GM19467 (cell line): Measurements from ENCODE around the gene MAU2.

Source experiments
- ATAC-seq: cut with Tn5 transposase; IDR thresholded peaks from one replicate; pipeline ENCODE4 v1.9.1; 2021; ENCODE audit warnings: mild to moderate bottlenecking, moderate library complexity; ENCODE audit not compliant: unreplicated experiment

Gene MAU2

GRCh38 chr19:19305066-19305465 lies 15.6 kb upstream of the MAU2 start:
- ATAC-seq, result no peak

GRCh38 chr19:19305696-19306095 lies 14.9 kb upstream of the MAU2 start:
- no peak for ATAC-seq

- ATAC-seq, result no peak
These were observed 14.4 kb upstream of the MAU2 start for GRCh38 chr19:19306191-19306590.

GRCh38 chr19:19308373-19308772 lies 12.3 kb upstream of the MAU2 start:
- no peak for ATAC-seq

DNA sequence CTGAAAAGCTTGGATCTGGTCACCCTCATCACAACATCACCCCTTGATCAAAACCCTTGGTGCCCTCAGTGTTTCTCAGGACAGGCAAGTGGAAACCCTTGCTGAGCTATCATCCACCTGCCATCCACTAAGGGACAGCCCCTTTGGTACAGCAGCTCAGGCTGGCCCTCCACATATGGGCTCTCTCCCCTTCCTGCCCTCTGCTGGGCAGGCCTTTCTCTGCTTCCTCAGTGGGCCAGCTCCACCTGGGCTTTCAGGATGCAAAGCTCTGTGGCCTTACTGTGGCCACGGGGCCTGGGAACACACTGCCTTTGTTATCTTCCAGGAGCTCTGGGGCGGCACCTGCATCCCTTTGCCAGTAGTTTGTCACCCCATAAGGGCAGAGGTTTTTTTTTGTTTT lies 5.2 kb upstream of the MAU2 start:
- no peak for ATAC-seq

GRCh38 chr19:19316082-19316481 lies 4.5 kb upstream of the MAU2 start:
- no peak for ATAC-seq

- no peak for ATAC-seq
These were observed 783 bp upstream of the MAU2 start for GRCh38 chr19:19319732-19320360.

DNA sequence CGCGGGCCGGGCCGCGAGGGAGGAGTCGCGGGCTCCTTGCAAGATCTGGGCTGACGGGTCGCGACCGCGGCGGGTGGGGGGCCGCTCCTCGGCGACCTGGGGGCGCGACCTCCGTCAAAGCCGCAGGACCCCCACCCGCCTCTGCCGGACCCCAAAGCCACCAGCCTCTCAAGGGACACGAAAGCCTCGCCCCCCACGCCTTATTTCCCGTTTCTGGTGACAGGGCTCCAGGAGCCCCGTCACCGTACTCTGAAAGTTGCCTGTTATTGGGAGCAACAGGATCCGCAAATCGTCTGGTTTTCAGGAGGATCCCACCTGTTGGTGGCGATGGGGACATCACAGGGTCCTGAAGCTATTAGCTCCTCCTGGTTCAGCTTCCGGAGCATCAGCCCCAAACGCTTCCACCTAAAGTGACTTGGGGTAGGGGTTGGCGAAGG lies 530 bp downstream of the MAU2 start:
- peak; percentile 7 for ATAC-seq

GRCh38 chr19:19324059-19324770 lies 3.6 kb downstream of the MAU2 start:
- no peak for ATAC-seq

GRCh38 chr19:19327672-19328071 lies 7.0 kb downstream of the MAU2 start:
- ATAC-seq, result no peak

DNA sequence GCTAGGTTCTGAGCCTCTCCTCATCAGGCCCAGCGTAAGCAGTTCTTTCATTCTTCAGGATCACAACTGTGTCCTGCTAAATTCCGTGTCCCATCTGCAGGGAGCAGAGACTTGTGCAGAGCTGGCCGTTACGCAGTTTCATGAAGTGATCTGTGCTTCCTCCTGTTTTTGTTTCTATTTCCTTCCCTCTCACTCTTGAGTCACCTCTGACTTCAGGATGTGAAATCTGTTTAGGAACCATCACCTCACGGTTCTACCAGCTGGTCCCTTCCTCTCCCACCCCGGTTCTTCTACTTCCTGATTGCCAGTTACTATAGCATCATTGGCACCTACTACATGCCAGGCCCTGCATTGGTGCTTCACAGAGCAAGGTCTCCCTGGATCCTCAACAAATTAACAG lies 8.5 kb downstream of the MAU2 start:
- ATAC-seq, result no peak

DNA sequence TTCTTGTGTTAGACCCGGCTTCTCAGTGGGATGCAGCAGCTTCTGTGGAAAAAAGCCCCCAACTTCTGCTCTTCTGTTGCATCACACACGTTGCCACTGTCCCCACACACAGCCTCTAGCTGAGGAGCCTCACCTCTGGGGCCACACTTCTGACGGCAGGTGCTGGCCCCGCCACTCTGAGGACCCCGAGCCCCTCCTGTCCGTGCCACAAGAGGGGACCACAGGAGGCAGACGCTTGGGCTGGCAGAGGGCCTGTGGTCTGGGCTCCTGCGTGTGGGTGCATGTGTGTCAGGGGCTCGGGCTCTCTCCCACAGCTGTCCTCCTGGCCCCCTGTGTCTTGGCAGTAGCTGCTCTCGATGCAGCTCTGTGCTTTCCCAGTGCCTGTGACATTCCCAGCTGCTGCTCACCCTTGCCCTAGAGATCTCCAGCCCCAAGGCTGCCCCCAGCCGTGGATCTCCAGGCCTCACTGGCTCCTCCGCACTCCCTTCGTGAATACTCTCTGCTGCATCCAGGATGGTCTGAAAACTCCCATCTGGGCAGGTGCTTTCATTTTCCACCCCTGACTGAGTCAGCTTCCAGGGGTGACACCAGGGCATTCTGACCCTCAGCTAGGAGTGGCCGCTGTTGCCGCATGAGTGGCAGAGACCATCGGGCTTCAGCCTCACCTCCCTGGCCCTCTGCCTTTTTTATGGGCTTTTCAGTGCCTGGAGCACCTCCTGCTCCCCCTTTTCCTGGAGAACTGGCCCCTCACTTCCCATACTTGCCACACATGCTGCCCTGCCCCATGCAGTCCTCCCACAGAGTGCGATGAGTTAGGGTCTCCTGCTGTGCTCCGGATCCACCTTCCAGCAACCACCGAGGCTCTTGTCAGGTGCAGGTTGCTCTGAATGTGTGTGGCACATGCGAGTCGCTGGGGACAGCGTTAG lies 13.7 kb downstream of the MAU2 start:
- no peak for ATAC-seq

DNA sequence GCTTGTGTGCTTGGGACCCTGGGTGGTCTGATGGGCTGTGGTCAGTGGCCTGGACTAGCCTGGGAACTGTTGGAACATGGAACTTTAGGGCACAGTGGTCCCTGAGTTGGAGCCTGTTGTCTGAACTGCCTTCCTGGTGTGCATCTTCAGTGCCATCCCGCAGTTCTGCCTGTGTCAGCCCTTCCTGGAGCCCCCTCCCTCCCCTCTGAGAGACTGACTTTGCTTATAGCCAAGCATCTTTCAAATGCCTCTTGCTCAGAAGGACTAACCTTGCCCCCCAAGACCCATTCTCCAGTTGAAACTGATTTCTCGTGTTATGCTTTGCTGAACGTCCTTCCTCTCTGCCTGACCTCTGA lies 14.3 kb downstream of the MAU2 start:
- no peak for ATAC-seq

GRCh38 chr19:19335408-19336158 lies 15.0 kb downstream of the MAU2 start:
- no peak for ATAC-seq

DNA sequence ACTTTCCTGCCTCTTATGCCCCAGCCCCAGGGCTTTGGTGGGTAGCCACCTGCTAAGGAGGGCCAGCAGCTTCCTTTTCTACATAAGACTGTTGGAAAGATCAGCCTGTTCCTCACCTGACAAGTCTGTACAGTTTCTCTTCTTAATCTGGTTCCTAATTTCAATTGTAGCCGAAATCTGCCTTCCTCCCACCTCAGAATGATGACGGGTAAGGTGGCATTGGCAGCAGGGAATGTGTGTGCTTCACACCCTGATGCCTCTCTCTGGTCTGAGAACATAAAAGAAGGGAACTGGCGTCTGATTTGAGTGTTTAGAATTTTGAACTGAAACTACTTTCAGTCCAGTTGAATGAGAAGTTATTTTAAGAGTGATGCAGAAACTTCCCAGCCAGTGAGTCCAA lies 16.0 kb downstream of the MAU2 start:
- ATAC-seq, result no peak

DNA sequence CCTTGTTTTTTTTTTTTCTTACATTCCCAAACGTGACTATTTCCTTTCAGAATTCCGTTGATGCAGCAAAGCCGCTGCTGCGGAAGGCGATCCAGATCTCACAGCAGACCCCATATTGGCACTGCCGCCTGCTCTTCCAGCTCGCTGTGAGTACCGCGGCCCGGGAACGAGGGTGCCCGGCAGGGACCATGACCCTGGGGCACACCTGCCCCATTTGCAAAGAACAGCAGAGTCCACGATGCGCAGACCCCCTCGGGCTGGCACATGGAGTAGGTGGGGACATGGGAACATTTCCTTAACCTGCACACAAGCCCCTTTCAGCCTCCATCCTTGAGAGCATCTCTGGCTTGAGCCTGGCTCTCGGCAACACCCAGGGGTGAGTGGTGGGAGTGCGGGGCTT lies 16.5 kb downstream of the MAU2 start:
- ATAC-seq, result no peak

DNA sequence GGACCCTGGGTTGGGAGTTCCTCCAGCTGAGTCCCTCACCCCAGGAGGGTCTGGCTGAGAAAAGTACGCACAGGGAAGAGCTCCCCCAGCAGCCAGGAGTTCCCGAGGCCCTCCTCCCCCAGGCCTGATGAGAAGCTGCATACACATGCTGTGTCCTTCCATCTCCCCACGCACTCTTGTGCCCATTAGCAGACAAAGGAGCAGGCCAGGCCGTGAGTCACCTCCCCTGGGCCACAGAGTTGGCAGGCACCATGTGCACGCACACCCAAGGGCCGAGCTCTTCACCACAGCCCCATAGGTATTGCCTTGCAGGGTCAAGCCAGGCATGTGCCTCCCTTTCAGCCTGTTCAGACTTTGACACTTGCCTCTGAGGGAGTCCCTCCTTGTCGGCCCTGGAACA lies 17.5 kb downstream of the MAU2 start:
- no peak for ATAC-seq

DNA sequence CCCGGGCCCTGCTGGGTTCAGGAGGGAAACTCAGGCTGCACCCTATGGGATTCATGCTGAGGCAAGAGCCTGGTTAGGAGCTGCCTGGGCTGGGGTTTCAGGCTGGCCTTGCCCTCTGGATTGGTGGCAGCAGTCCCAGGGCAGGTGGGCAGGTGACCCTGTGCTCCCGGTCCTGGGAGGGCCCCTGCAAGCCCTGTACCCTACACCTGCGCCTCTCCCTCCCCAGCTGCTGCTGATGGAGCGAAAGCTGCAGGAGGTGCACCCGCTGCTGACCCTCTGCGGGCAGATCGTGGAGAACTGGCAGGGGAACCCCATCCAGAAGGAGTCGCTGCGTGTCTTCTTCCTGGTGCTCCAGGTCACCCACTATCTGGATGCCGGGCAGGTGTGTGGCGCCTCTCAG lies 20.4 kb downstream of the MAU2 start:
- no peak for ATAC-seq

- ATAC-seq, result no peak
These were observed 21.7 kb downstream of the MAU2 start for GRCh38 chr19:19342086-19343015.

GRCh38 chr19:19343016-19343362 lies 22.4 kb downstream of the MAU2 start:
- no peak for ATAC-seq
